T-helper 2 cell (primary cell): ENCODE results near the gene ROR1.

ENCODE experiments used
- DNase-seq, 5 experiments: peaks; one replicate each; pipeline versions ENCODE4 v3.0.0 to v3.0.0-alpha.2; 2012 to 2022

Gene ROR1

DNA sequence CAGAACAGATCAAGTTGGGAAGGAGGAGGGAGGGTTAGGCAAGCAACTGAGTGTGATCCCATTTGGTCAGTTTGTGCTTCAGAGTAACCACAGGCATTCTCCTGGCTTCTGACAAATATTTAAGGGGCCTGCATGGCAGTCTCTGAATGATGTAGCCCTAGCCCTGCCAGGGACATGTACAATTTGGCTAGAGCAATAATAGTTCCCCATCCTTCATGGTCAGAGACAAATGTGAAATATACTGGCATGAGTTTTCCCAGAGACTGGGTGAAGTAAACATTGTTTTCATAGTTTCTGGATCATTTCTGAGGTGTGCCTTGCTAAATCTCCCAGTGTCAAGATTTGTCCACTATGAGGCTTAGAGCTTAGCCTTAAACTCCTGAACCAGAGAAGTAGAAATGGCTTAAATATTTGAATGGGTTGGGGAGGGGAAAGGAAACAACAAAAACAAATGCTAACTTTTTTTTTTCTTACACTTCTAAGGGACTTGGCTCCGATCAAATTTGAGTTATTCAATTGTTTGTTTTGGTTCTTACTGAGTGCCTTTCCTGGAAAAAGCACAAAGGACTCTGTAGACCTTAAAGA lies 387.6 kb downstream of the ROR1 start:
- no peak for DNase-seq

DNA sequence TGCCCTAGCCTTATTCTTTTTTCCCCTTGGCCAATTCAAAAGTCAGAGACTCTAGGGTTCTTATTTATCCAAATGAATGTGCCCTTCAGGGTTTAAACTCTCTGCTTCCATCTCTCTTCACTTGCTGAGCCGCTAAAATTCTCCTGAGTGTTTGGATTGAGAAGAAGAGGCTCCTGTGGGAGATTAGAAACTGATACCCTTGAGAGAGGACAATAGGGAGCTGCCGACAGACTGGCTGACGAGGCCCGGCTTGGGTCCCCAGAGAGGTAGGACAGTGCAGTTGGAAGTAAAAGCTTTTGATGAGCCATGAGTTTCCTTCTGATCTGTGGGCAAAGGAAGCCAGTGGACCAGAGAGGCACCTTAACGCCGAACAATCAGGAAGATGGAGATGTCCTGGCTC lies 388.3 kb downstream of the ROR1 start:
- no peak for DNase-seq

DNA sequence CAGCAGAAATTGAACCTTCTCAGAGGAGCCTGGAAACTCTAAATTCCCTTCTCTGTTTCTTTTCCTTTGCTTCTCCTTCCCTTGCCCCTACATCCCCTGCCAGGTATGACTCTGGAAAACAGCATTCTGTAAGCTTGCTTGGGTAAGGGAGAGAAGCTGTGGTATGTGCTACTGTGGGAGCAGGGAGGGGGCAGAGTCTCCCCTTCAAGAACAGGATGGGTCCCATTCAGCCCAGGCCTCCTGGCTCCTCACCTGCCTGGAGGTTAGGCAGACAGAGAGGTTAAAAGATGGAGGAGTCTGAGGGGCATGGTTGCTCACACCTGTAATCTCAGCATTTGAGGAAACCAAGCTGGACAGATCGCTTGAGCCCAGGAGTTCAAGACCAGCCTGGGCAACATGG lies 389.0 kb downstream of the ROR1 start:
- DNase-seq: no peak

DNA sequence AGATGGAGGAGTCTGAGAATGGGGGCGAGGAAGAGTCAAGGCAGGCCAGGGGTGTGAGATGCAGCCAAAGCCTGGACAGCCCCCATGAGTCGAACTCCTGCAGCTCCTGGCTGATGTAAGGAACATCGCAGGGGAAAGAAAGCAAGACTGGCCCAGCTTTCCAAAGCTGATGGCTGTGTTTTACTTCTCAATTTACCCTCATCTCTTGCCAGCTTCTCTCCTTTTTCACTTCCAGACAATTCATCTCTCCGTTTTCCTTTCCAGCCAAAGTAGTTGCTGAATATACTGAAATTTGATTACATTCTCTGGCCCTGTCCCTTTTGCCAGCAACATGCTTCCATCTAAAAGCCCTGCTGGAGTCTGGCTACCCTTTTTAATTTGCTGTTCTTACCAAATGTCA lies 389.6 kb downstream of the ROR1 start:
- no peak for DNase-seq

DNA sequence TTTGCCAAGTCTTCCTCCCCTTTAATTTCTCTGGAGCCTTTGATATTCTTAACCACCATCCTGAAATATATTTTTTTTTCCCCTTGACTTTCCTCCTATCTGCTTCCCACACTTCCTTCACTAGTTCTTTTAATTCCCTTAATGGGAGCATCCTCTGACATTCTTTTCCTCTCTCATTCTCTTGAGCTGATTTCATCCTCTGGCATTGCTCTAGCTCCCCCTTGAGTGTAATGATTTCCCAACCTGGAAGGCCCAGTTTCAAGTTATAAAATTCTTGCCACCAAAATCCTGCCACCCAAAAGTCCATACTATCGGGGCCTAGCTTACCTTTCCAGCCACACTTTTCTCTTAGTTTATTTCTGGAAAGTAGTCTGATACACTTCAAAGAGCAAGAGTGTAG lies 390.2 kb downstream of the ROR1 start:
- no peak for DNase-seq

DNA sequence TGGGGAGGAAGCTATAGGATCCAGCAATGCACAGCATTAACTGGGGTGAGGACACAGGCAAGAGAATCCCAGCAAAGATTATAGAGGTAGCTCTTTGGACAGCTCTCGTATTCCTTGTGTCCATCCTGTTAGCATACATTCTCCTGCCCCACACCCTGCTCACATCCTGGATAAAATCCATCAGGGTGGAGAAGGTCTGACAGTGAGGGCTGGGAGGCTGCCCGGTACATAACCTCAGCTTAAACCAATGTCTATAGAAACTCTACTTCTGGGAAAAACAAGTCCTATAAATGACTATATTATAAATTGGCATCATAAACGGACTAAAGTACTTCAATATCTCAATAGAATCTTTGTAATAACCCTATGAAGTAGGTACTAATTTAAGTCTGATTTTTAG lies 392.8 kb downstream of the ROR1 start:
- DNase-seq: no peak

DNA sequence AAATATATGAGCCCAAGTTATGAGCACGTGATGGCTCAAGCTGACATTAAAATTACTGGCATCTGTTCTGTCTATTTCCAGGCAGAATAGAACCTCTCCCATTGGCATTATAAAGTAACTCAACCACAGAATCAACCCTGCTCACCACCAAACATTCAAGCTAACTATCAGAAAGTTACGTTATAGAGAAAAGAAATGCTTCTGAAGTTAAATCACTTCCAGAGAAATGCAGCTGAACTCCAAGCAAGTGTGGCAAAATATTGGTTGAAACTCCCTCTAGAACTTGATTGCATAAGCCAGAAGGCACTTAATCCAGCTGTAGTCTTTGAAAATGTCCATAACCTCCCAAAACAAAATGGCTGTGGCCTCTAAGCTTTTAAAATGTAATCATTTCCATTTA lies 393.4 kb downstream of the ROR1 start:
- no peak for DNase-seq

DNA sequence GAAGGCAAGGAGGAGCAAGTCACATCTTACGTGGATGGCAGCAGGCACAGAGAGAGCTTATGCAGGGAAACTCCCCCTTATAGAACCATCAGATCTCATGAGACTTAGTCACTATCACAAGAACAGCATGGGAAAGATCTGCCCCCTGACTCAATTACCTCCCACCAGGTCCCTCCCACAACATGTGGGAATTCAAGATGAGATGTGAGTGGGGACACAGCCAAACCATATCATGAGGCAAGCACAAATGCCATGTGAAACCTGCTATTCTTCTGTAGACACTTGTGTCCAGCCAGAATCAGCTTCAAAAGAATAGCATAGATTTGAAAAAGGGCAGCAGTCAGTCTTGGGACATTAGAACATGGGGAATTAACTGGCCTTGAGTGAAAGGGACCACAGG lies 397.4 kb downstream of the ROR1 start:
- DNase-seq: no peak

DNA sequence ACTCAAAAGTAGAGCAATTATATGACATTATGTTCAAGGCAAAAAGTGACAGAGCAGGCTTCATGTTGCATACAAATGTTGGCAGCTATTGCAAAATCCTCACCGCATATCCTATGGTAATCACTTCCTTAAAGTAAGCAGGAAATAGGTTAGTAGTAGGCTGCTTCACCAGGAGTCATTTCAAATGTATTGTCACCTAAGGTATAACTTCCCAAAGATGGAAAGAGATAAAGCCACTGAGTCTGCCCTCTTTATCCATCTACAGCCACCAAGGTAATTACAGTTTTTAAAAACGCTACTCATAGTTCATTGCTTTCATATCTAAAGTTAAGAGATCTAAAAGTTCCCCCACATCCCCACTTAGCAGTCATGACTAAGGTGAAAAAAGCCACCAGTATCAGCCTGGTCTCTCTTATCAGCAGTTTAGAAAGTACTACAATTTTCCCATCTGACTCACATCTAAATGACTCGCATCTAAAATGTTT lies 398.0 kb downstream of the ROR1 start:
- peak in 1 of 5 experiments; percentile 2 for DNase-seq

DNA sequence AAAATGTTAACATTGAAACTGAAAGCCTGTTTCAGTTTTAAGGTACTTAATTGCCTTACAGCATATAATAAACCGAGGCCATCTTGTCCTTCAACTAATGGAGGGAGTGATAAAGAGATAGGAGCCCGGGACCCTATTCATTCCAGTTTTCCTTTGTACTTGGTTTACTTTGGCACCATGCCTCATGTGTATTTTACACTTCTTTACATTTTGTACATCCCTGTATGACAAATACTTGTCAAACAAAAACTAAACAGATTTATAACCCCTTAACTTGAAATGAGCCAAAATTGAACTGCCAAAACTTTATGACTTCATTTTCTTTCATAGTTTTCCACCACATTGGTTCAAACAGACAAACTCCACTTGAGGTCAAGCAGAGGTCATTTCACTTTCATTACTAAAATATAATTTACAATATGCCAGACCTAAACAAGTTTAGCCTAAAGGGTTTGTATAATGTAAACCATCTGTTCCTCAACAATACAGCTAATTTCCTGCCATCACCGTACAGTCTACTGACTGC lies 398.7 kb downstream of the ROR1 start:
- DNase-seq: no peak

DNA sequence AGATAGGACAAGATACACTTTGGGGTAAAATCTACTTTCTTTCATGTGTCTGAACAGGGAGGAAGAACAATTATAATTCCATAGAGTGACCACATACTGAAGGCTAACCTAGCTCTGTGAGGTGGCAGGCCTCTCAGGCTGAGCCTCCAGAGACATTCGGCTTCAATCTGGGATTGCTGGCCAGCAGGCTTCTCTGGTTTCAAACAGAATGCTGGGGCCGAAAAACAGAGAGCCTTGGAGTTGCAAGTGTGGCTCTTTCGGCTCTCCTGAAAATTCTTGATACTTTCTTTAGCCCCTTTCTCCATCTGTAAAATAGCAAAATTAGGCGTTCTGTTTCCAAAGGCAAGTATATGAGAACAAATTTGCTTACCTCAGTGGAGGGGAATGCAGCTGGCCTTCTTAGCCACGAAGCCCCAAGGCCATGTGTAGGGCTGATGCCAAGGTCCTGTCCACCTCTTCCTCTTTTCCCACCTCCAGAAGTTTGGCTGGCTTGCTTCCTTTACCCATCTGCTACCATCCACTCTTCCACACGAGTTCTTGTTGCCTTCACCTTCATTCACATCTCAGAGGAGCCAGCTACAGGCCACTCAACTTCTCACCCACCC lies 399.6 kb downstream of the ROR1 start:
- no peak for DNase-seq

DNA sequence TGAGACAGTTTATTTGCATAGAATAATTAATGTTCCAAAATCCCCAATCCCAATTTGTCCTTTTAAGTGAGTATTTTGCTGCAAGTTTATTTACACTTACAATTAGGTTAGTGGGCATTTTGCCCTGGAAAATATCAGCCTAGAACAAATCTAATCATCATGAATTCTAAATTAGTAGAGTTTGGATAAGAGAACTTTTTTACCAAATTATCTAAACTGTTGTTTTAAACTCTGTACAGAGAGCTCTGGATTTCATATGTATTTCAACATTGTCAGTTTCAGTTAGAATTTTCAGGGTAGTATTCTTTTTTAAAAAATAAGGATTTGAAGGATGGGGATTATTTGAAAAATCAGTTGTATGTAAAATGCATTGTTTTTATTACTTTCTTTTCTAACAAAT lies 401.8 kb downstream of the ROR1 start:
- no peak for DNase-seq

DNA sequence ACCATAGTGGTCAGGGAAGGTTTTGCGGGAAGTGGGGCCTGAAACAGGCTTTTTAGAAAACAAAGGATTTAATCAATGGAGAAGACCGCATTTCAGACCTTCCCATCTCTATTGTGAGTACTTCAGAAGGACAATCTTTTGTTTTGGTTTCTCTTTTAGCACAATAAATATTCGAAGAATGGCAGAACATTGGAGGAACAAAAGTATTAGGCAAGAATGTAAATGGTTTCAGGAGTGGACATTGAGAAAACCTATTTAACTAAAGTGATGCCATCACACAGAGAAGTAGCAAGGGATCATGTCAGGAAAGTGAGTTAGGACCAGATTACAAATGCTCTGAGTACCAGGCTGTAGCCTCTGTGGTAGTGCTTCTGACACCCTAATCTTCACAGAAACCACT lies 402.8 kb downstream of the ROR1 start:
- DNase-seq: no peak

DNA sequence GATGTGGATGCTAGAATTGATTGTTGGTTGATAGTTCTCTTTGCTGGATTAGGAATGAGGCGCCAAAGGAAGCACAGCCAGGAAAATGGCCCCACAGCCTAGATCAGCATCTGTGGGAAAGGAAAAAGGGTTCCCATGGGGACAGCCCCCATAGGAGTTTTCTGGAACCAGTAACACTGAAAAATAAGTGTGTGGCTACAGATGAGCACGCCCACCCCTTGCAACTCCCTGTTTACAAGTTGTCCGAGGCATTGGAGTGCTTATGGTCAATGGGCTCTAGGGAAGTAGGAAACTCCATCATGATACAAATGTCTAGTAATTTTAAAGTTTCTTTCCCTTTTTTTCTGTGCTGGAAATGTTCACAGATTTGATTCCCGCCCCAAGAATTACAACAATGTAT lies 405.8 kb downstream of the ROR1 start:
- DNase-seq: no peak

DNA sequence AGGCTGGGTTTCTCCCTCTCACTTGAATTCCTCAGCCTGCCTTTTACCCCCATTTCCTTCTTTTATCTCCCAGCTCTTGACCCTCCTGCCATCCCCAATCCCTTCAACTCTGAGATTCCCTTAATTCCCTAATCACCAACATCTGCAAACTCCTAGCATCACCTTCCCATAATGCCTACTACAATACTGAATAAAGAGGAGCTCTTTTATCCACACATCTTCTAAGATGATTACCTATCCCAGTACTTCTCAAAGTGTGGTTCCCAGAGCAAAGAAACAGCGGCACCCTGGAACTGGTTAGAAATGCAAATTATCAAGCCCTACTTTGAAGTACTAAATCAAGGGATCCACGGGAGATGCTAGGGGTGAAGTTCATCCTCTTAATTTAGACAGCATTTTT lies 408.4 kb downstream of the ROR1 start:
- no peak for DNase-seq

DNA sequence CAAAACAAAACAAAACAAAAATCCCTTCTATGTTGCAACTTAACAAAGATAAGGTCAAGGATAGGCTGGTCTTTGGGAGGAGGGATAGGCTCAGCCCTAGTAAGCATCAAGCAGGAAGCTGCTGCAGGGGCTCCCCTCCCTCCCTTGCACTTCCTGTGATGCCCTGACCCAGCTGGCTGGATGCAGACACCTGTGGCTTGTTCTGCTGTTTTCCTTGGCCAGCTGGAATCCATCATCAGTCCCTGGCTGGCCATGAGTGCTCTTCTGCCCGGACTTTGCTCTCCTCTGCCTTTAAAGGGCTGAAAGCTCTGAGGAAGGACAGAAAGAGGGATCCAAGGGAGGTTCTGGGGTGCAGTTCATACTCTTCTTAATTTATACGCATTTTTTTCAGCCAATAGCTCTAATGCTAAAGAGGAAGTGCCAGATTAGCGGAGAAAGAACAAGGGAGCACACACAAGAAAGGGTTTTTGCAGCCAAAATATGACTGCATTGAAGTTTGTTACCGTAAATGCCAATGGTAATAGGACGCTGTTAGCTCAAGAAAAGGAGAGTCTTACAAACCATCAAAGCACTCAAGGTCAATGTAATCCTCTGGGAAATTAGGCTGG lies 409.7 kb downstream of the ROR1 start:
- DNase-seq: no peak

DNA sequence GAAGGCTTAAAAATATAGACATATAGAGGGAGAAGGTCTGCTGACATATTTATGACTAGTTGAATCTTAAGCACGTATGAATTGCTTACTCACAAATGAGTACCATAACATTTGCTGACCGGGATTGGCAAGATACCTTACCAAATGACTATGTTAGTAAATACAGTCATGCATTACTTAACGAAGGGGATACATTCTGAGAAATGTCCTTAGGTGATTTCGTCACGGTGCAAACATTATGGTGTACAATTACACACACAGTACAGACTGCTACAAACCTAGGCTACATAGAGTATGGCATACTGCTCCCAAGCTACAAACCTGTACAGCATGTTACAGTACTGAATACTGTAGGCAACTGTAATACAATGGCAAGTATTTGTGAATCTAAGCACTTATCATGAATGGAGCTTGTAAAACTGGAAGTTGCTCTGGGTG lies 410.2 kb downstream of the ROR1 start:
- no peak for DNase-seq

DNA sequence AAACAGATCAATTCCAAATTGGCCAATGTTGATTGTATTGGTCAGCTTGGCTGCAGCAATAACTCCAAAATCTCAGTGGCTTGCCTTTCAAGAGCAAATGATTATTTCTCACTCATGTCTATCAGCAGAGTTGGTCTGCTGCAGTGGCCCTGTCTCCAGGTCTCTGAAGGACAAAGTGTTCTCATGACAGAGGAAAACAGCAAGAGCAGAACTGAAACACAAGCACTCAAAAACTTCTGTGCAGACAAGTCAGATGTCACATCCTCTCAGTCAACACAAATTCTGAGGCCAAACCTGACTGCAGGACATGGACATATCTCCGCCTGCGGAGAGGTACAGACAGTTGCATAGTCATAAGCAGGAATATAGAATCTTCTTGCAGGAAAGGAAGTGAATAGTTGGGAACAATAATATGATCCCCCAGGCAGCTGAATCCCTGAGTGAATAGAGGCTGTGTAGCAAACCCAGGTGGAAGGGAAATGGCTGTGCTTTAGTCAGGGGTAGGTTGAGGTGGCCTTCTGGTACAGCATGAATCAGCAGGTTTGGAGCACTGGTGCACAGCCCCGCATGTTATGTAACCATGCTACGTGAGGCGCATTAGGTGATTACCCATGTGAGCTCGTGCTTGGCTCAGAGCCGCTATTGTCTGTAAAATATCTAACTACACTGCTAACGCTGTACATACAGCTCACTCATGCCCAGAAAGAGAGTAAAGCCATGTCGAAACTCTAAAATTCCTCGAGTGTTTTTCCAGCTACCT lies 412.5 kb downstream of the ROR1 start:
- DNase-seq: no peak

DNA sequence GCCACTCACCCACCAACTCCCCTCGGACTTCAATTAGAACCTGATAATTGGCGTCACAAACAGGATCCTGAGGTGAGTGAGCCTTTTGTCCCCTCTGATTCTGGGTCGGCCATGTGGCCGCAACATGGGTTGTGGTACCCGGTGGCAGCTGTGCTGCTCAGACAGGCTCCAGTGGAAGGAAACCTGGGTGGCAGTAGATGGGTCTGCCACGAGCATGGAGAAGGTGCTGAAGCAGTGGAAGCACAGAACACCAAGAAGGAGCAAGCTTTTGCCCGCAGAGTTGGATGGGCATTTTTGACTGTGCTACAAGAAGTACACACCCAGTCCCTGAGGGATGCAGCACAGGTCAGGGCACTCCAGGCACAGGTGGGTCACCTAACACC lies 413.1 kb downstream of the ROR1 start:
- DNase-seq: no peak

DNA sequence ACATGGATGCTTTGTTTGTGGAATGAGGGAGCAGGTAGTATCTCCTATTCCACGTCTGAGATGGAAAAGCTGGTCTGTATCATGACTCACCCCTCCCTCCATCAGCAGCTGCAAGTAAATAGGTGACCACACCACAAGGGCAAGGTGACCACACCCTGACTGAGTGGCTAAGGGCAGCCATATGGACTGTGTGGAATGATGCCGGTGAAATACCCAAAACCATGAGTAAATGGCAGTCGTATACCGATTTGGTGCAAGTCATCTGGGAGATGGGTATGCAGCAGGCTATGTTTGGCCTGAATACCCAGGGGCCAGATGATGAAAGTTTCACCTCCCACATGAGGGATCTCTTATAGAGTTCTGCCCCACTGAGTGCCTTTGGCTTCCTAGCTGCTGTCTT lies 413.8 kb downstream of the ROR1 start:
- no peak for DNase-seq

DNA sequence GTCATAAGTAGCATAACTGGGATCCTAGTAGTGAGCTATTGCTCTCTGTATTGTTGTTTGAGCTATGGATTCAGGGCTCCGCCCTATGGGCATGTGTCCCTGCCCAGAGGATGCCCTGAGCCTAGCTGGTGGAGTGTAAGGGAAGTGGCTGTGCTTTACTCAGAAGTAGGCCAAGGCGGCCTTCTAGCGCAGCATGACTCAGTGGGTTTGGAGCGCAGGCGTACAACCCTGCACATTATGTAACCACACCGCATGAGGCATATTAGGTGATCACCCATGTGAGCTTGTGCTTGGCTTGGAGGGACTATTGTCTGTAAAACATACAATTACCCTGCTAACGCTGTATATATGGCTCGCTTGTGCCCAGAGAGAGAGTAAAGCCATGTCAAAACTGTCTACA lies 418.5 kb downstream of the ROR1 start:
- no peak for DNase-seq

DNA sequence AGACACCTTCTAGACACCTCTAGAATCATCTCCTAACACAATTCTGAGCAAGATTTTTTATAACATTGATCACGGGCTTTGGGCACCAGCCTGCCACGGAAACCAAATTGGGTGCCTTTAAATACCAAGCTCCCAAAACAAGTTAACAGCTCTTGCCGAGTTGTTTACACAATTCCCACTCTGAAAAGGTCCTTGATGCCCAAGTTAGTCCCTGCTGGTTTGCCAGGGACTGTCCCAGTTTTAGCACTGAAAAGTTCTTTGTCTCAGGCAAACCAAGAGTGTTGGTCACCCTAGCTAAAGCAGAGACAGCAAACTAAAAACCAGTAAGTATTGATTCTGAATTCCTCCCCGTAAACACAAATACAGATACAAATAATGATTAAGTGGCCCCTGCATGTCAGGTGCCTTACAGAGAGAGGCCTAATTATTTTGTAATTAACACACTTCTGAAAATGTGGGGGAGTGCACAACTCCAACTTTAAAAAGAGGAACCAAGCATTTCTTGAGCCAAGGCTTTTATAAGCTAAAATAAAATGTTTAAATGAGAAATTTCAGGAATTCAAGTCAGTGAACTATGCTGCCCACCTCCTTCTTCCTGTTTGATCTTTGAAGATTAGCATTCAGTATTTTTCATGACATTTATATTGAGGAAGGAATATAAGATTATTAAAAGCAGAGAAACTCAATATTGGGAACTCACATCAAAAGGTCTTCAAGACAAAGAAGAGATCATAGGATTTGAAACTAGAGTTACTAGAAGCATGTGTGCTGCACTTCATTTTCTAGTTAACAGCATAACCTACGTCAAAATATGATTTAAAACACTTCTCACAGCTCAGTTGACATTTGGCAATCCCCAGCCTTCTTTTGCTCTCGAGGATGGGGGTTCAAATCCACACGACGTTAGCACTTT lies 420.6 kb downstream of the ROR1 start:
- no peak for DNase-seq

DNA sequence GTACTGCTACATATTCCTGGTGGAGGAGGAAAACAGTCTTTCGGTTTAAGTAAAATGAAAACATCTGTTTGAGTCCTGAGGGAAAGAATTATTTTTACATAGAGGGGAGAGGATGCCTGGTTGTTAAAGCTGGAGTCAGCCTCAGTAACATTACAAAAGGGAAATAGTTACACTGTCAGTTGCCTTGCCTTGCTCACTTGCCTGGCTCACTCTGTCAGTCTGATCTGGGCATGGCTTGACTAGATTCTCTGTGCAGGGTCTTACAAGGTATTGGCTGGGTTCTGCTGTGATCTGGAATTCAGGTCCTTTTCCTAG lies 421.2 kb downstream of the ROR1 start:
- DNase-seq: no peak
